Measurements from ENCODE around the gene ZBTB34.

ZBTB34 gene

GRCh38 chr9:126876531-126876930 is 16.1 kb downstream of the ZBTB34 start:
- DNase-seq (ENCODE audit: low spot score), result no peak

- DNase-seq (ENCODE audit: low spot score), result no peak
Observed at GRCh38 chr9:126877418-126877817, 17.0 kb downstream of the ZBTB34 start.

GRCh38 chr9:126879288-126879687 is 18.8 kb downstream of the ZBTB34 start:
- no peak for DNase-seq (ENCODE audit: low spot score)

- no peak for DNase-seq (ENCODE audit: low spot score)
Observed at GRCh38 chr9:126880226-126880946, 19.9 kb downstream of the ZBTB34 start.

GRCh38 chr9:126880947-126881332 is 20.5 kb downstream of the ZBTB34 start:
- no peak for DNase-seq (ENCODE audit: low spot score)

GRCh38 chr9:126882746-126883145 is 22.3 kb downstream of the ZBTB34 start:
- DNase-seq (ENCODE audit: low spot score), result no peak

- no peak for DNase-seq (ENCODE audit: low spot score)
Observed at GRCh38 chr9:126883636-126884035, 23.2 kb downstream of the ZBTB34 start.

- DNase-seq (ENCODE audit: low spot score), result peak; percentile 62
Observed at GRCh38 chr9:126885131-126885641, 24.7 kb downstream of the ZBTB34 start.

- no peak for DNase-seq (ENCODE audit: low spot score)
Observed at GRCh38 chr9:126886034-126886822, 25.8 kb downstream of the ZBTB34 start.

GRCh38 chr9:126886897-126887296 is 26.5 kb downstream of the ZBTB34 start:
- DNase-seq (ENCODE audit: low spot score), result no peak

- no peak for DNase-seq (ENCODE audit: low spot score)
Observed at GRCh38 chr9:126891676-126892075, 31.2 kb downstream of the ZBTB34 start.

GRCh38 chr9:126893079-126893478 is 32.6 kb downstream of the ZBTB34 start:
- DNase-seq (ENCODE audit: low spot score), result no peak

GRCh38 chr9:126894052-126894603 is 33.7 kb downstream of the ZBTB34 start:
- DNase-seq (ENCODE audit: low spot score), result no peak

GRCh38 chr9:126902210-126902609 is 41.8 kb downstream of the ZBTB34 start:
- no peak for DNase-seq (ENCODE audit: low spot score)

- DNase-seq (ENCODE audit: low spot score), result no peak
Observed at GRCh38 chr9:126904586-126904985, 44.1 kb downstream of the ZBTB34 start.

GRCh38 chr9:126906091-126906490 is 45.7 kb downstream of the ZBTB34 start:
- DNase-seq (ENCODE audit: low spot score), result no peak

GRCh38 chr9:126907058-126907457 is 46.6 kb downstream of the ZBTB34 start:
- DNase-seq (ENCODE audit: low spot score), result no peak

GRCh38 chr9:126914458-126915280 is 54.2 kb downstream of the ZBTB34 start, which contains the start of gene RALGPS1:
Gene RALGPS1 (plus strand): TSS chr9:126914782. CDS start chr9:126962290, 47,508 bp downstream.
- peak; percentile 96 for DNase-seq (ENCODE audit: low spot score)

- DNase-seq (ENCODE audit: low spot score), result peak; percentile 46
Observed at GRCh38 chr9:126915281-126915816, 54.9 kb downstream of the ZBTB34 start.

GRCh38 chr9:126915846-126916543 is 55.6 kb downstream of the ZBTB34 start:
- no peak for DNase-seq (ENCODE audit: low spot score)

- DNase-seq (ENCODE audit: low spot score), result peak; percentile 42
Observed at GRCh38 chr9:126916909-126917308, 56.5 kb downstream of the ZBTB34 start.
